GM13977 (cell line): ENCODE measurements around the gene TBCB.
A peak's percentile ranks its signal among the peaks of the same experiment; 100 is the strongest.

ENCODE experiments used
- DNase-seq: peaks from one replicate; pipeline ENCODE4 v3.0.0; 2012; ENCODE audit warnings: low spot score
- CTCF ChIP-seq: IDR thresholded peaks from 2 replicates; pipeline ENCODE4 v1.5.1; 2012; ENCODE audit warnings: mild to moderate bottlenecking, control low read depth; ENCODE audit not compliant: insufficient read depth; ENCODE audit errors: extremely low read depth, missing control alignments
- in situ Hi-C: fragments of 300-500 bp; cut with MboI; formaldehyde crosslinking; loops from one replicate; pipeline ENCODE4 v1.12.0; 2022; ENCODE audit warnings: low sequenced_read_pairs, low pct_unique_long_range_greater_than_20kb, mixed read lengths, inconsistent platforms; ENCODE audit not compliant: unreplicated experiment

Gene TBCB

GRCh38 chr19:36090910-36091695 lies 24.2 kb upstream of the TBCB start:
- in situ Hi-C loops, result no loop called here
- DNase-seq, result no peak
- no peak for TF ChIP-seq CTCF

- in situ Hi-C loops, result no loop called here
- no peak for TF ChIP-seq CTCF
- DNase-seq, result no peak
Measured at GRCh38 chr19:36092566-36092965, 22.7 kb upstream of the TBCB start.

- DNase-seq, result peak; percentile 83
- no peak for TF ChIP-seq CTCF
- in situ Hi-C loops, result no loop called here
Measured at GRCh38 chr19:36093146-36093662, 22.1 kb upstream of the TBCB start.

- no peak for DNase-seq
- in situ Hi-C loops, result no loop called here
- TF ChIP-seq CTCF, result no peak
Measured at GRCh38 chr19:36093687-36094086, 21.6 kb upstream of the TBCB start.

- in situ Hi-C loops, result no loop called here
- DNase-seq, result no peak
- TF ChIP-seq CTCF, result no peak
Measured at GRCh38 chr19:36097036-36097435, 18.2 kb upstream of the TBCB start.

GRCh38 chr19:36099166-36099785 lies 16.0 kb upstream of the TBCB start:
- TF ChIP-seq CTCF, result no peak
- in situ Hi-C loops, result no loop called here
- DNase-seq, result no peak
